NCI-H1694 treated with DMSO at 0.1 percent for 48 hours (cell line): ENCODE measurements around the gene GJA3.

Experiments
- DNase-seq: peaks from one replicate; lab custom pipeline; 2025; lab: John Stamatoyannopoulos, UW

Gene GJA3

GRCh38 chr13:20160306-20161274 lies at the start of gene GJA3:
Gene GJA3, minus strand, starts transcription at chr13:20161052. Its CDS starts 17,764 bp downstream, at chr13:20143288.
- no peak for DNase-seq

GRCh38 chr13:20209948-20210347 lies 49.1 kb upstream of the GJA3 start:
- DNase-seq, result no peak

GRCh38 chr13:20206698-20207235 lies 45.9 kb upstream of the GJA3 start:
- DNase-seq, result no peak

- DNase-seq, result no peak
Measured at GRCh38 chr13:20206065-20206697, 45.3 kb upstream of the GJA3 start.

GRCh38 chr13:20198781-20199180 lies 37.9 kb upstream of the GJA3 start:
- no peak for DNase-seq

GRCh38 chr13:20197361-20197834 lies 36.5 kb upstream of the GJA3 start:
- DNase-seq, result peak; percentile 23

- DNase-seq, result no peak
Measured at GRCh38 chr13:20195801-20196200, 34.9 kb upstream of the GJA3 start.

- DNase-seq, result no peak
Measured at GRCh38 chr13:20193907-20194631, 33.2 kb upstream of the GJA3 start.

- DNase-seq, result no peak
Measured at GRCh38 chr13:20193162-20193906, 32.5 kb upstream of the GJA3 start.

- no peak for DNase-seq
Measured at GRCh38 chr13:20192836-20193161, 31.9 kb upstream of the GJA3 start, which contains the start of gene GJB2. Gene GJB2, minus strand, starts transcription at chr13:20192938. Its CDS starts 3,357 bp downstream, at chr13:20189581.

GRCh38 chr13:20192158-20192835 lies 31.4 kb upstream of the GJA3 start:
- no peak for DNase-seq

- no peak for DNase-seq
Measured at GRCh38 chr13:20191311-20192157, 30.7 kb upstream of the GJA3 start.

- DNase-seq, result no peak
Measured at GRCh38 chr13:20190481-20191310, 29.8 kb upstream of the GJA3 start.

- DNase-seq, result no peak
Measured at GRCh38 chr13:20190076-20190475, 29.2 kb upstream of the GJA3 start.

- no peak for DNase-seq
Measured at GRCh38 chr13:20188667-20189553, 28.1 kb upstream of the GJA3 start.

- DNase-seq, result no peak
Measured at GRCh38 chr13:20186771-20187170, 25.9 kb upstream of the GJA3 start.

- peak; percentile 51 for DNase-seq
Measured at GRCh38 chr13:20185366-20186056, 24.7 kb upstream of the GJA3 start.
